NCI-H345 (cell line): ENCODE measurements around the gene PRKD3.
"Not testable (repeated sequence)": the region's sequence is repeated elsewhere in the genome, so short reads cannot be mapped to it uniquely, and the experiment has no call there.

Experiments
- DNase-seq: peaks from one replicate; lab custom pipeline; 2025; lab: John Stamatoyannopoulos, UW

Gene PRKD3

GRCh38 chr2:37316181-37316580, 8.5 kb downstream of the PRKD3 start:
- no peak for DNase-seq

- DNase-seq, result no peak
Measured at GRCh38 chr2:37315364-37315763, 9.3 kb downstream of the PRKD3 start.

- no peak for DNase-seq
Measured at GRCh38 chr2:37307500-37307899, 17.1 kb downstream of the PRKD3 start.

GRCh38 chr2:37306024-37306423, 18.6 kb downstream of the PRKD3 start:
- peak; percentile 76 for DNase-seq

- DNase-seq, result no peak
Measured at GRCh38 chr2:37302701-37303252, 21.9 kb downstream of the PRKD3 start.

- no peak for DNase-seq
Measured at GRCh38 chr2:37301408-37301807, 23.2 kb downstream of the PRKD3 start.

- DNase-seq, result no peak
Measured at GRCh38 chr2:37300578-37300977, 24.1 kb downstream of the PRKD3 start.

GRCh38 chr2:37300146-37300545, 24.5 kb downstream of the PRKD3 start:
- DNase-seq, result no peak

GRCh38 chr2:37297632-37298031, 27.0 kb downstream of the PRKD3 start:
- no peak for DNase-seq

- DNase-seq, result no peak
Measured at GRCh38 chr2:37295469-37296073, 29.1 kb downstream of the PRKD3 start.

- not testable (repeated sequence) for DNase-seq
Measured at GRCh38 chr2:37294858-37295257, 29.8 kb downstream of the PRKD3 start.

- no peak for DNase-seq
Measured at GRCh38 chr2:37291680-37292079, 33.0 kb downstream of the PRKD3 start.

- DNase-seq, result peak; percentile 9
Measured at GRCh38 chr2:37287966-37288365, 36.7 kb downstream of the PRKD3 start.

- no peak for DNase-seq
Measured at GRCh38 chr2:37284381-37284780, 40.3 kb downstream of the PRKD3 start.

GRCh38 chr2:37283207-37283606, 41.4 kb downstream of the PRKD3 start:
- no peak for DNase-seq

GRCh38 chr2:37282746-37283145, 41.9 kb downstream of the PRKD3 start:
- no peak for DNase-seq

- no peak for DNase-seq
Measured at GRCh38 chr2:37281916-37282315, 42.7 kb downstream of the PRKD3 start.

- DNase-seq, result no peak
Measured at GRCh38 chr2:37276291-37276690, 48.3 kb downstream of the PRKD3 start.
